ENCODE results near the gene FAAP24.
"Not testable (repeated sequence)": the region's sequence is repeated elsewhere in the genome, so short reads cannot be mapped to it uniquely, and the experiment has no call there.

Gene FAAP24

GRCh38 chr19:32977280-32977679 lies 5.2 kb downstream of the FAAP24 start:
- Mint-ChIP-seq H3K27ac (no peak overlapping the region), H3K4me1 (ENCODE audit: low read depth in 2 of 2) (no peaks in the 10 kb centered on the region), H3K27me3 (no peaks in the 10 kb centered on the region), H3K9me3 (no peaks in the 10 kb centered on the region), H3K36me3 (ENCODE audit: insufficient read depth) (peaks cover 7% of the 10 kb centered on the region), H3K4me3 (no peak overlapping the region)
- no peak for ATAC-seq (replicated peaks)
- no peak for DNase-seq

GRCh38 chr19:32977813-32978212 lies 5.8 kb downstream of the FAAP24 start:
- ATAC-seq (replicated peaks); H3K4me1 Mint-ChIP-seq (ENCODE audit: low read depth in 2 of 2); H3K9me3 Mint-ChIP-seq; H3K4me3 Mint-ChIP-seq; H3K27ac Mint-ChIP-seq; H3K27me3 Mint-ChIP-seq; DNase-seq; H3K36me3 Mint-ChIP-seq (ENCODE audit: insufficient read depth): not testable (repeated sequence)

GRCh38 chr19:32979807-32980206 lies 7.8 kb downstream of the FAAP24 start:
- DNase-seq; H3K4me1 Mint-ChIP-seq (ENCODE audit: low read depth in 2 of 2); H3K36me3 Mint-ChIP-seq (ENCODE audit: insufficient read depth); H3K27me3 Mint-ChIP-seq; H3K4me3 Mint-ChIP-seq; H3K9me3 Mint-ChIP-seq; ATAC-seq (replicated peaks): not testable (repeated sequence)
- H3K27ac Mint-ChIP-seq: peak overlapping the region in 1 of 2 donors; percentile 10

GRCh38 chr19:32982488-32982887 lies 10.4 kb downstream of the FAAP24 start:
- not testable (repeated sequence) for H3K27ac Mint-ChIP-seq; H3K4me3 Mint-ChIP-seq; DNase-seq; ATAC-seq (replicated peaks); H3K36me3 Mint-ChIP-seq (ENCODE audit: insufficient read depth); H3K9me3 Mint-ChIP-seq; H3K27me3 Mint-ChIP-seq; H3K4me1 Mint-ChIP-seq (ENCODE audit: low read depth in 2 of 2)

- ATAC-seq (replicated peaks); H3K9me3 Mint-ChIP-seq; H3K36me3 Mint-ChIP-seq (ENCODE audit: insufficient read depth); DNase-seq; H3K27ac Mint-ChIP-seq; H3K4me3 Mint-ChIP-seq; H3K27me3 Mint-ChIP-seq; H3K4me1 Mint-ChIP-seq (ENCODE audit: low read depth in 2 of 2): not testable (repeated sequence)
Measured at GRCh38 chr19:32988254-32988653, 16.2 kb downstream of the FAAP24 start.

GRCh38 chr19:32988724-32989123 lies 16.7 kb downstream of the FAAP24 start:
- no peaks in the 10 kb centered on the region for H3K4me1 Mint-ChIP-seq (ENCODE audit: low read depth in 2 of 2)
- H3K9me3 Mint-ChIP-seq: no peaks in the 10 kb centered on the region
- no peak for DNase-seq
- H3K27me3 Mint-ChIP-seq: no peaks in the 10 kb centered on the region
- H3K4me3 Mint-ChIP-seq: no peak overlapping the region
- H3K27ac Mint-ChIP-seq: no peak overlapping the region
- H3K36me3 Mint-ChIP-seq (ENCODE audit: insufficient read depth): no peaks in the 10 kb centered on the region
- ATAC-seq (replicated peaks): no peak

GRCh38 chr19:32995966-32996365 lies 23.9 kb downstream of the FAAP24 start:
- not testable (repeated sequence) for H3K36me3 Mint-ChIP-seq (ENCODE audit: insufficient read depth); DNase-seq; ATAC-seq (replicated peaks); H3K27me3 Mint-ChIP-seq; H3K9me3 Mint-ChIP-seq; H3K27ac Mint-ChIP-seq; H3K4me3 Mint-ChIP-seq; H3K4me1 Mint-ChIP-seq (ENCODE audit: low read depth in 2 of 2)

GRCh38 chr19:32997061-32997464 lies 25.0 kb downstream of the FAAP24 start:
- not testable (repeated sequence) for H3K4me3 Mint-ChIP-seq; H3K36me3 Mint-ChIP-seq (ENCODE audit: insufficient read depth); ATAC-seq (replicated peaks); H3K9me3 Mint-ChIP-seq; H3K27ac Mint-ChIP-seq; DNase-seq; H3K27me3 Mint-ChIP-seq; H3K4me1 Mint-ChIP-seq (ENCODE audit: low read depth in 2 of 2)

GRCh38 chr19:32997716-32998355 lies 25.8 kb downstream of the FAAP24 start:
- H3K4me1 Mint-ChIP-seq (ENCODE audit: low read depth in 2 of 2): peaks cover 5% of the 10 kb centered on the region in 2 donors
- DNase-seq: no peak
- peaks cover 6 to 9% of the 10 kb centered on the region in 2 donors for H3K27me3 Mint-ChIP-seq
- no peak overlapping the region for H3K27ac Mint-ChIP-seq
- ATAC-seq (replicated peaks): no peak
- H3K4me3 Mint-ChIP-seq: no peak overlapping the region
- no peaks in the 10 kb centered on the region for H3K36me3 Mint-ChIP-seq (ENCODE audit: insufficient read depth)
- no peaks in the 10 kb centered on the region for H3K9me3 Mint-ChIP-seq

- DNase-seq (no peak), ATAC-seq (replicated peaks) (no peak)
- peaks cover 5% of the 10 kb centered on the region in 2 donors for H3K4me1 Mint-ChIP-seq (ENCODE audit: low read depth in 2 of 2)
- H3K36me3 Mint-ChIP-seq (ENCODE audit: insufficient read depth): no peaks in the 10 kb centered on the region
- H3K27me3 Mint-ChIP-seq: peaks cover 6 to 9% of the 10 kb centered on the region in 2 donors
- H3K27ac Mint-ChIP-seq: no peak overlapping the region
- H3K4me3 Mint-ChIP-seq: no peak overlapping the region
- H3K9me3 Mint-ChIP-seq: no peaks in the 10 kb centered on the region
Measured at GRCh38 chr19:32998722-32999121, 26.7 kb downstream of the FAAP24 start.

- peak in 1 of 3 experiments; percentile 2 for DNase-seq
- Mint-ChIP-seq H3K4me3 (no peak overlapping the region), H3K4me1 (ENCODE audit: low read depth in 2 of 2) (peaks cover 5% of the 10 kb centered on the region in 2 donors), H3K36me3 (ENCODE audit: insufficient read depth) (no peaks in the 10 kb centered on the region), H3K27ac (no peak overlapping the region), H3K9me3 (no peaks in the 10 kb centered on the region), H3K27me3 (peaks cover 9 to 12% of the 10 kb centered on the region in 2 donors)
- ATAC-seq (replicated peaks): no peak
Measured at GRCh38 chr19:33000510-33000909, 28.5 kb downstream of the FAAP24 start.

- ATAC-seq (replicated peaks): no peak
- Mint-ChIP-seq H3K9me3 (no peaks in the 10 kb centered on the region), H3K4me3 (no peak overlapping the region), H3K4me1 (ENCODE audit: low read depth in 2 of 2) (peaks cover 5% of the 10 kb centered on the region in 2 donors), H3K27me3 (peaks cover 9 to 13% of the 10 kb centered on the region in 2 donors), H3K27ac (no peak overlapping the region), H3K36me3 (ENCODE audit: insufficient read depth) (no peaks in the 10 kb centered on the region)
- no peak for DNase-seq
Measured at GRCh38 chr19:33000910-33001309, 28.9 kb downstream of the FAAP24 start.

- not testable (repeated sequence) for H3K4me1 Mint-ChIP-seq (ENCODE audit: low read depth in 2 of 2); H3K27me3 Mint-ChIP-seq; DNase-seq; H3K4me3 Mint-ChIP-seq; H3K36me3 Mint-ChIP-seq (ENCODE audit: insufficient read depth); H3K27ac Mint-ChIP-seq; H3K9me3 Mint-ChIP-seq; ATAC-seq (replicated peaks)
Measured at GRCh38 chr19:33002126-33002865, 30.3 kb downstream of the FAAP24 start.

GRCh38 chr19:33003424-33004024 lies 31.5 kb downstream of the FAAP24 start:
- not testable (repeated sequence) for DNase-seq; ATAC-seq (replicated peaks); H3K4me1 Mint-ChIP-seq (ENCODE audit: low read depth in 2 of 2); H3K9me3 Mint-ChIP-seq; H3K27ac Mint-ChIP-seq; H3K27me3 Mint-ChIP-seq; H3K36me3 Mint-ChIP-seq (ENCODE audit: insufficient read depth); H3K4me3 Mint-ChIP-seq

Data from effector memory CD8-positive, alpha-beta T cell (primary cell).